ENCODE results near the gene RPS2. TPM values are rescaled to one million over a fixed set of nuclear protein-coding genes. Genes with fewer than 3 reads are reported as not detected.

The RPS2 gene
- total RNA-seq, 1 donor from 2014 or later, result 3,117 TPM

- Histone ChIP-seq H3K36me3 (peaks cover 0 to 12% of the 10 kb centered on the region in 2 donors), H3K9me3 (no peaks in the 10 kb centered on the region), H3K4me3 (no peak overlapping the region), H3K4me1 (peaks cover 21% of the 10 kb centered on the region), H3K27ac (no peak overlapping the region), H3K27me3 (no peaks in the 10 kb centered on the region)
- no peak for TF ChIP-seq POLR2A (IDR thresholded peaks at IDR 0.05)
- no peak for TF ChIP-seq POLR2AphosphoS5 (IDR thresholded peaks at IDR 0.05; ENCODE audit: insufficient read depth in 1 of 2, low read depth in 1 of 2)
- TF ChIP-seq CTCF (IDR thresholded peaks at IDR 0.05), result no peak
- no peak for DNase-seq (ENCODE audit: extremely low spot score in 2 of 2)
- intact Hi-C loops (cut with DNase I), result no loop called here
Observed at GRCh38 chr16:1944612-1945199, 19.9 kb downstream of the RPS2 start.

GRCh38 chr16:1942810-1943726 lies 21.6 kb downstream of the RPS2 start, which contains the start of gene MSRB1:
MSRB1 (minus strand) TSS chr16:1943199; CDS start chr16:1943156, 43 bp downstream.
- Histone ChIP-seq H3K36me3 (peaks cover 0 to 27% of the 10 kb centered on the region in 2 donors), H3K27ac (peak within 1 kb of the TSS; percentile 82), H3K4me3 (peak within 1 kb of the TSS; percentile 77 to 97), H3K9me3 (no peaks in the 10 kb centered on the region), H3K27me3 (no peaks in the 10 kb centered on the region), H3K4me1 (peaks cover 21% of the 10 kb centered on the region)
- intact Hi-C loops (cut with DNase I), result no loop called here
- TF ChIP-seq CTCF (IDR thresholded peaks at IDR 0.05), result no peak
- TF ChIP-seq POLR2A (IDR thresholded peaks at IDR 0.05), result peak in 1 of 2 donors; percentile 65
- peak; percentile 82 to 89 for TF ChIP-seq POLR2AphosphoS5 (IDR thresholded peaks at IDR 0.05; ENCODE audit: insufficient read depth in 1 of 2, low read depth in 1 of 2)
- peak in 1 of 2 donors; percentile 98 for DNase-seq (ENCODE audit: extremely low spot score in 2 of 2)

- no peaks in the 10 kb centered on the region for H3K9me3 ChIP-seq
- peak overlapping the region; percentile 82 for H3K27ac ChIP-seq
- no peak for TF ChIP-seq POLR2A (IDR thresholded peaks at IDR 0.05)
- TF ChIP-seq POLR2AphosphoS5 (IDR thresholded peaks at IDR 0.05; ENCODE audit: insufficient read depth in 1 of 2, low read depth in 1 of 2), result no peak
- no peak for TF ChIP-seq CTCF (IDR thresholded peaks at IDR 0.05)
- H3K4me1 ChIP-seq, result peaks cover 21% of the 10 kb centered on the region
- H3K36me3 ChIP-seq, result peaks cover 0 to 31% of the 10 kb centered on the region in 2 donors
- DNase-seq (ENCODE audit: extremely low spot score in 2 of 2), result no peak
- peak overlapping the region; percentile 77 to 97 for H3K4me3 ChIP-seq
- H3K27me3 ChIP-seq, result no peaks in the 10 kb centered on the region
- intact Hi-C loops (cut with DNase I), result no loop called here
Observed at GRCh38 chr16:1942047-1942809, 22.4 kb downstream of the RPS2 start.

GRCh38 chr16:1941162-1942046 lies 23.2 kb downstream of the RPS2 start:
- H3K36me3 ChIP-seq, result peaks cover 0 to 31% of the 10 kb centered on the region in 2 donors
- DNase-seq (ENCODE audit: extremely low spot score in 2 of 2), result no peak
- peaks cover 21% of the 10 kb centered on the region for H3K4me1 ChIP-seq
- H3K27ac ChIP-seq, result no peak overlapping the region
- intact Hi-C loops (cut with DNase I), result no loop called here
- TF ChIP-seq CTCF (IDR thresholded peaks at IDR 0.05) (no peak), POLR2AphosphoS5 (IDR thresholded peaks at IDR 0.05; ENCODE audit: insufficient read depth in 1 of 2, low read depth in 1 of 2) (no peak), POLR2A (IDR thresholded peaks at IDR 0.05) (no peak)
- no peaks in the 10 kb centered on the region for H3K27me3 ChIP-seq
- H3K9me3 ChIP-seq, result no peaks in the 10 kb centered on the region
- H3K4me3 ChIP-seq, result no peak overlapping the region
